HepG2 (cell line): ENCODE measurements around the gene ATG16L2. TPM values are rescaled to one million over a fixed set of nuclear protein-coding genes. Genes with fewer than 3 reads are reported as not detected.

Source experiments
- ARID4A ChIP-seq: sonication (generic); formaldehyde crosslinking; IDR thresholded peaks from 2 replicates; pipeline ENCODE4 v1.5.0; 2020; ENCODE audit warnings: mild to moderate bottlenecking, missing genetic modification reagents, borderline replicate concordance
- ATRX ChIP-seq: sonication (generic); formaldehyde crosslinking; IDR thresholded peaks from 2 replicates; pipeline ENCODE4 v1.4.0; 2020; ENCODE audit warnings: missing genetic modification reagents, borderline replicate concordance
- CBX2 ChIP-seq, 2 experiments: fragments of 200-600 bp in 1 of 2; sonication (generic); formaldehyde crosslinking in 1 of 2; IDR thresholded peaks; 2 replicates each; pipeline versions ENCODE4 v1.7.0 to v1.8.1; 2018 to 2022; ENCODE audit warnings: low read depth in 2 of 2, low read length in 1 of 2, mild to moderate bottlenecking in 1 of 2, missing genetic modification reagents in 1 of 2
- CREB1 ChIP-seq, 2 experiments: fragments of 450-650 bp in 1 of 2; IDR thresholded peaks; 2 replicates each; pipeline ENCODE4 v1.6.1; 2016 to 2017; ENCODE audit warnings: control low read depth in 1 of 2, mild to moderate bottlenecking in 1 of 2, missing compliant biosample characterization in 1 of 2, missing genetic modification characterization in 1 of 2
- HNF4A ChIP-seq: sonication (generic); formaldehyde crosslinking; IDR thresholded peaks from 2 replicates; pipeline ENCODE4 v1.4.0; 2020; ENCODE audit warnings: missing genetic modification reagents
- KAT8 ChIP-seq: IDR thresholded peaks from 2 replicates; pipeline ENCODE4 v1.6.1; 2016; ENCODE audit warnings: missing genetic modification reagents, missing compliant biosample characterization
- MED1 ChIP-seq: sonication (generic); formaldehyde crosslinking; IDR thresholded peaks from 2 replicates; pipeline ENCODE4 v1.4.0; 2020; ENCODE audit warnings: missing genetic modification reagents
- NFYB ChIP-seq: sonication (generic); formaldehyde crosslinking; IDR thresholded peaks from 2 replicates; pipeline ENCODE4 v1.4.0; 2020; ENCODE audit warnings: missing genetic modification reagents
- NR2F1 ChIP-seq, 2 experiments: fragments of 450-650 bp in 1 of 2; formaldehyde crosslinking in 1 of 2; IDR thresholded peaks; 2 replicates each; pipeline versions ENCODE4 v1.5.0 to v1.6.1; 2016 to 2020; ENCODE audit warnings: mild to moderate bottlenecking in 1 of 2, missing compliant biosample characterization in 1 of 2, missing genetic modification reagents in 1 of 2, moderate library complexity in 1 of 2
- NR2F6 ChIP-seq, 2 experiments: IDR thresholded peaks; 2 replicates each; pipeline ENCODE4 v1.6.1; 2016; ENCODE audit warnings: antibody characterized with exemption in 1 of 2, mild to moderate bottlenecking in 1 of 2
- PLSCR1 ChIP-seq: sonication (generic); formaldehyde crosslinking; IDR thresholded peaks from 2 replicates; pipeline ENCODE4 v1.5.0; 2020; ENCODE audit warnings: missing genetic modification reagents, mild to moderate bottlenecking, borderline replicate concordance
- PRDM15 ChIP-seq: sonication (generic); formaldehyde crosslinking; IDR thresholded peaks from 2 replicates; pipeline ENCODE4 v1.4.0; 2020; ENCODE audit warnings: missing genetic modification reagents
- ZFY ChIP-seq: sonication (generic); formaldehyde crosslinking; IDR thresholded peaks from 2 replicates; pipeline ENCODE4 v1.4.0; 2020; ENCODE audit warnings: missing genetic modification reagents
- ZMYM3 ChIP-seq: sonication (generic); formaldehyde crosslinking; IDR thresholded peaks from 2 replicates; pipeline ENCODE4 v1.5.1; 2020; ENCODE audit warnings: mild to moderate bottlenecking, missing genetic modification reagents
- ZNF30 ChIP-seq: sonication (generic); formaldehyde crosslinking; IDR thresholded peaks from 2 replicates; pipeline ENCODE4 v1.5.0; 2020; ENCODE audit warnings: mild to moderate bottlenecking, missing genetic modification reagents
- ZNF589 ChIP-seq: sonication (generic); formaldehyde crosslinking; conservative IDR thresholded peaks from 2 replicates; pipeline ENCODE4 v1.8.0; 2022; ENCODE audit warnings: mild to moderate bottlenecking, moderate library complexity, missing genetic modification reagents
- ZNF605 ChIP-seq: sonication (generic); formaldehyde crosslinking; IDR thresholded peaks from 2 replicates; pipeline ENCODE4 v1.8.0; 2022; ENCODE audit warnings: mild to moderate bottlenecking, missing genetic modification reagents
- polyA plus RNA-seq, 8 experiments: library from polyadenylated mRNA; depleted of rRNA in 3 of 8; stranded (reverse) in 7 of 8; unstranded in 1 of 8; fragments of >200 nt; fragmentation: Illumina TruSeq in 4 of 8; extraction: Trizol in 4 of 8; gene quantifications; 2 replicates each; pipeline versions ENCODE4 v1.2.1 to v1.2.3, GENCODE V29; 2011 to 2016; ENCODE audit warnings: low read depth in 4 of 8, missing spikeins in 1 of 8, mixed read lengths in 1 of 8; ENCODE audit not compliant: insufficient read depth in 1 of 8
- total RNA-seq, 5 experiments: library from RNA; depleted of rRNA; stranded (reverse); fragments of >200 nt; fragmentation: Illumina TruSeq; extraction: Trizol; gene quantifications; 2 replicates each; pipeline ENCODE4 v1.2.3, GENCODE V29; 2016; ENCODE audit warnings: low read depth in 1 of 5

ATG16L2 gene
- total and polyA plus RNA-seq, 2 of the 13 experiments (the other 11 are each of a cell fraction or from before 2014, with no cell fraction given): 6.2 to 14.8 TPM

GRCh38 chr11:72767203-72768062, 46.8 kb upstream of the ATG16L2 start (continued):
- peak; percentile 98 for TF ChIP-seq ZMYM3 (CRISPR knock-in tag)
- 0 out of 2 replicates have a peak, but pooled peaks have one; percentile 45 for TF ChIP-seq HNF4A (CRISPR knock-in tag)
- TF ChIP-seq ZNF605 (CRISPR knock-in tag): 0 out of 2 replicates have a peak, but pooled peaks have one; percentile 23
- 0 out of 2 replicates have a peak, but pooled peaks have one; percentile 37 for TF ChIP-seq ZFY
- 0 out of 2 replicates have a peak, but pooled peaks have one; percentile 11 for TF ChIP-seq MED1 (CRISPR knock-in tag)
- no peak for TF ChIP-seq ZNF589 (CRISPR knock-in tag)
- no peak for TF ChIP-seq NR2F1 (CRISPR knock-in tag; IDR thresholded peaks at IDR 0.05)
- no peak for TF ChIP-seq KAT8
- TF ChIP-seq ZNF30 (CRISPR knock-in tag): 0 out of 2 replicates have a peak, but pooled peaks have one; percentile 38
- TF ChIP-seq CBX2 (IDR thresholded peaks at IDR 0.05; ENCODE audit: low read depth, low read length): no peak
- no peak for TF ChIP-seq CBX2 (CRISPR knock-in tag; IDR thresholded peaks at IDR 0.05; ENCODE audit: low read depth)
- TF ChIP-seq PLSCR1 (CRISPR knock-in tag): no peak
- no peak for TF ChIP-seq ARID4A (CRISPR knock-in tag)
- TF ChIP-seq ATRX (CRISPR knock-in tag): no peak
- no peak for TF ChIP-seq NFYB (CRISPR knock-in tag)
- no peak for TF ChIP-seq NR2F6 (IDR thresholded peaks at IDR 0.05)
- no peak for TF ChIP-seq NR2F6 (CRISPR knock-in tag; IDR thresholded peaks at IDR 0.05)
- TF ChIP-seq PRDM15: peak; percentile 78
- TF ChIP-seq CREB1 (IDR thresholded peaks at IDR 0.05): no peak
- TF ChIP-seq CREB1 (CRISPR knock-in tag; IDR thresholded peaks at IDR 0.05): no peak
